GM18511 (cell line): ENCODE data around the gene YWHAB.

Source experiments
- ATAC-seq: cut with Tn5 transposase; IDR thresholded peaks from one replicate; pipeline ENCODE4 v1.9.1; 2021; ENCODE audit warnings: mild to moderate bottlenecking, moderate library complexity; ENCODE audit not compliant: unreplicated experiment

The YWHAB gene

GRCh38 chr20:44948513-44948912 is 63.0 kb downstream of the YWHAB start:
- no peak for ATAC-seq

- ATAC-seq = no peak
Measured at GRCh38 chr20:44950368-44950767, 64.9 kb downstream of the YWHAB start.

DNA sequence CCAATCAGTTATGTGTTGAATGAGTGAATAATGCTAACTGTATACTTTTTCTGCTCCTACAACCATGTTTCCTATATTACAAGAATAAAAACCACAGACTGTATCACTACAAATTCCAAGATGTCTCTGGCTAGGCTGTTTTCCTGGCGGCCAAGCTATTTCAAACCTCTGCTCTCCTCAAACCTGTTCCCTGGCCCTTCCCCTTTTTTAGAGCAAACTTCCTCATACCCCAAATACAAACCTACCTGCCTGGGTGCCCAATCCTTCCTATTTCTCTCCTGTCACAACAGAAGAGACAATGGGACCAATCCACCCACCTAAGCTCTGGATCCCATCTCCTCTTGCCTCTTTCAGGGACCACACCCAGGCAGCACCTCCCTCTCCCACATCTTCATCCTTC is 67.2 kb downstream of the YWHAB start:
- ATAC-seq = no peak

DNA sequence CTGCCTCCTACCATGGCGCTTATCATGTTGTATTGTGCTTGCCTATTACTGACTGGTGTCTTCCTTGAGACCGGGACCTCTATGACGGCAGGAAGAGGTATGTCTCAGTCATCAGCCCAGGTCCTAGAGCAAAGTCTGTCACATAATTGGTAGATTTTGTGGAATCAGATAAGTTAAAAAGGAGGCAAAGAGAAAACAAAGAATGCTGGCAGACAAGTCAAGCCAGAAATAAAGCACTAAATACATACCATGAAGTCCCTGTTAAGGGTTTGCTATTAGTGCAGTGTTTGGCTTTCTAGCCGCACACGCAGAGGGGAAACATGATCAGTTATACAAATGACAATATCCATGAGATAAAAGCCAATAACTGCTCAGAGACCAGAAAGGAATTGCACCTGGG is 68.7 kb downstream of the YWHAB start:
- no peak for ATAC-seq

DNA sequence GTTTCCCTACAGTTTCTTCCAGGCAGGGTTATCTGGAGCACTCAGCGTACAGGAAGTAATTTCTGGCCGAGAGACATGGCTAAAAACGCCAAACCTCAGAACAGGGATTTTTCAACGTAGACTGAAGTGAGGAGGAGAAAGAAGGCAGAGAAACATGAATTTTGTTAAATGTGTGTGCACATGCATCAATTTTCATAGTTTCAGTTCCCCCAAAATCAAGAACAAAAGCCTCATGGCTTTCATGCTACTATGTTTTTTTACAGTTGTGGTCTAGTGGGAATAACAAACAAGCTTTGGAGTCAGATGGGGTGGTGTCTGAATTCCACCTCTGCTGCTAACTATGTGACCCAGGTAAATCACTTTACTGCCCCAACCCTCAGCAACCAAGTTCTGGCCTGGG is 69.8 kb downstream of the YWHAB start:
- ATAC-seq = no peak

DNA sequence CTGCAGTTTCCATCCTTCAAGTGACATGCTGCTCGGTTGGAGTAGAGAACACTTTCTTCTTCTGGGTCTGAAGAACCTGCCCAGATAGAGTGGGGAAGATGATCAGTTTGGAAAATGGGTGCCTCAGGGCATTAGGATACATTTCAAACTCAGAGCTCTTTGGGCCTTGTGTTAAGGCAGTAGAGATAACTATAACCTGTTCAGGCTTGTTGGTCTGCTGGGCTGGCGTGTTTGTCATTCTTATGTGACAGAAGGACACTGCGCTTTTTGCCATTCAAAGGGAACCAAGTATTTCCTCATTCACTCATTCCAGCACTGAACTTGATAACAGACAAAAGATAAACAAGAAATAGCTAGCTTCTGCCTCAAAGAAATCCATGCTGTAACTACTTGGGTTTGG is 70.9 kb downstream of the YWHAB start:
- no peak for ATAC-seq
